NK-92 (cell line): Measurements from ENCODE around the gene STRADA.

Source experiments
- DNase-seq: peaks from one replicate; lab custom pipeline; 2025; ENCODE audit not compliant: unreplicated experiment; lab: John Stamatoyannopoulos, UW

STRADA gene

GRCh38 chr17:63686138-63686685 is 55.4 kb downstream of the STRADA start:
- DNase-seq: no peak

- no peak for DNase-seq
Measured at GRCh38 chr17:63685578-63685977, 56.0 kb downstream of the STRADA start.

GRCh38 chr17:63685041-63685440 is 56.6 kb downstream of the STRADA start:
- no peak for DNase-seq

GRCh38 chr17:63682981-63683380 is 58.6 kb downstream of the STRADA start:
- DNase-seq: no peak

- no peak for DNase-seq
Measured at GRCh38 chr17:63682441-63682840, 59.2 kb downstream of the STRADA start.

GRCh38 chr17:63681530-63681929 is 60.1 kb downstream of the STRADA start:
- DNase-seq: no peak

GRCh38 chr17:63680700-63681099 is 60.9 kb downstream of the STRADA start:
- no peak for DNase-seq

GRCh38 chr17:63679214-63679613 is 62.4 kb downstream of the STRADA start:
- DNase-seq: no peak

- DNase-seq: no peak
Measured at GRCh38 chr17:63676584-63676983, 65.0 kb downstream of the STRADA start.

- no peak for DNase-seq
Measured at GRCh38 chr17:63675607-63676546, 65.7 kb downstream of the STRADA start.

- DNase-seq: no peak
Measured at GRCh38 chr17:63675231-63675606, 66.4 kb downstream of the STRADA start.

GRCh38 chr17:63672856-63673255 is 68.7 kb downstream of the STRADA start:
- no peak for DNase-seq

- no peak for DNase-seq
Measured at GRCh38 chr17:63665527-63666214, 75.9 kb downstream of the STRADA start.

- DNase-seq: no peak
Measured at GRCh38 chr17:63659850-63660249, 81.7 kb downstream of the STRADA start.

GRCh38 chr17:63658366-63658765 is 83.2 kb downstream of the STRADA start:
- DNase-seq: no peak

GRCh38 chr17:63657786-63658185 is 83.8 kb downstream of the STRADA start:
- no peak for DNase-seq

- DNase-seq: no peak
Measured at GRCh38 chr17:63653050-63653449, 88.5 kb downstream of the STRADA start.
